Mucosa of descending colon (tissue), 3 donors: ENCODE results near the gene CRACR2B. TPM values are rescaled to one million over a fixed set of nuclear protein-coding genes. Genes with fewer than 3 reads are reported as not detected.

Experiments
- ATAC-seq: fragments of 200-7000 bp; cut with Tn5 transposase; one replicate; pipeline ENCODE4 v1.9.1; 2020; ENCODE audit warnings: mild to moderate bottlenecking, moderate library complexity
- DNase-seq, 3 donors: peaks; one replicate each; pipeline ENCODE4 v3.0.0-alpha.2; 2020
- H3K36me3 ChIP-seq: fragments of 200-600 bp; one replicate; pipeline ENCODE4 v1.8.0; 2021; ENCODE audit warnings: low read depth, mild to moderate bottlenecking
- H3K4me1 ChIP-seq: fragments of 200-600 bp; one replicate; pipeline ENCODE4 v1.8.0; 2021; ENCODE audit warnings: low read depth, mild to moderate bottlenecking
- H3K4me3 ChIP-seq: fragments of 200-600 bp; one replicate; pipeline ENCODE4 v1.8.0; 2021; ENCODE audit warnings: mild to moderate bottlenecking
- H3K9me3 ChIP-seq: fragments of 200-600 bp; one replicate; pipeline ENCODE4 v1.8.0; 2021; ENCODE audit warnings: mild to moderate bottlenecking
- CTCF ChIP-seq: fragments of 200-600 bp; IDR thresholded peaks from one replicate; pipeline ENCODE4 v1.8.0; 2022; ENCODE audit warnings: antibody characterized with exemption, mild to moderate bottlenecking
- intact Hi-C, 2 donors: fragments of 100-400 bp; cut with DNase I in 1 of 2; cut with micrococcal nuclease in 1 of 2; formaldehyde crosslinking; loops; one replicate each; pipeline versions ENCODE4 v1.11.0 to v1.11.1; 2022; cut with DNase I, micrococcal nuclease
- total RNA-seq, 3 donors: library from RNA; stranded (reverse); fragmentation: NEBNext Ultra II Directional in 2 of 3; extraction: Animal tissue kit (Norgen Biotek cat#: 25700) in 2 of 3; gene quantifications; one replicate each; pipeline versions ENCODE4 v1.2.1 to v1.2.4, GENCODE V29; 2021 to 2023
- donor health status: DM: no; HTN: no; CAD: no; lungs with moderate emphysema.
- donor health status: DM: no; HTN: no; CAD: no.
- donor health status: DM: no; HTN: yes; CAD: no.

Gene CRACR2B
- total RNA-seq, 3 donors from 2014 or later, result 43.5 to 137 (median 129) TPM

- ATAC-seq (no peak), DNase-seq (no peak)
- TF ChIP-seq CTCF, result no peak
- Histone ChIP-seq H3K9me3 (no peaks in the 10 kb centered on the region), H3K4me1 (peaks cover 13% of the 10 kb centered on the region), H3K36me3 (no peaks in the 10 kb centered on the region), H3K4me3 (no peak overlapping the region)
- intact Hi-C loops, result loop anchor here in 1 of 2 donors (5.0 kb wide), 1 partner anchor 202 kb away; no protein-coding TSS in a partner anchor
Measured at GRCh38 chr11:849951-850774, 22.4 kb downstream of the CRACR2B start.

GRCh38 chr11:850775-851763 lies 23.4 kb downstream of the CRACR2B start:
- Histone ChIP-seq H3K4me3 (no peak overlapping the region), H3K4me1 (peaks cover 13% of the 10 kb centered on the region), H3K36me3 (no peaks in the 10 kb centered on the region), H3K9me3 (no peaks in the 10 kb centered on the region)
- no peak for TF ChIP-seq CTCF
- no peak for DNase-seq
- ATAC-seq, result no peak
- intact Hi-C loops, result no loop called here

GRCh38 chr11:852762-853161 lies 25.0 kb downstream of the CRACR2B start:
- H3K36me3 ChIP-seq, result no peaks in the 10 kb centered on the region

GRCh38 chr11:853682-854448 lies 26.1 kb downstream of the CRACR2B start:
- no peak overlapping the region for H3K4me3 ChIP-seq

More at GRCh38 chr11:852762-853161, 25.0 kb downstream of the CRACR2B start:
- intact Hi-C loops, result no loop called here
- DNase-seq, result no peak
- H3K9me3 ChIP-seq, result no peaks in the 10 kb centered on the region
- TF ChIP-seq CTCF, result no peak
- ATAC-seq, result no peak
- H3K4me1 ChIP-seq, result peaks cover 13% of the 10 kb centered on the region
- H3K4me3 ChIP-seq, result no peak overlapping the region

More at GRCh38 chr11:853682-854448, 26.1 kb downstream of the CRACR2B start:
- TF ChIP-seq CTCF, result no peak
- no peaks in the 10 kb centered on the region for H3K36me3 ChIP-seq
- peaks cover 9% of the 10 kb centered on the region for H3K4me1 ChIP-seq
- no peak for DNase-seq
- no peak for ATAC-seq
- intact Hi-C loops, result no loop called here
- H3K9me3 ChIP-seq, result no peaks in the 10 kb centered on the region
